Measurements from ENCODE around the gene EXOC3L1.

DNA sequence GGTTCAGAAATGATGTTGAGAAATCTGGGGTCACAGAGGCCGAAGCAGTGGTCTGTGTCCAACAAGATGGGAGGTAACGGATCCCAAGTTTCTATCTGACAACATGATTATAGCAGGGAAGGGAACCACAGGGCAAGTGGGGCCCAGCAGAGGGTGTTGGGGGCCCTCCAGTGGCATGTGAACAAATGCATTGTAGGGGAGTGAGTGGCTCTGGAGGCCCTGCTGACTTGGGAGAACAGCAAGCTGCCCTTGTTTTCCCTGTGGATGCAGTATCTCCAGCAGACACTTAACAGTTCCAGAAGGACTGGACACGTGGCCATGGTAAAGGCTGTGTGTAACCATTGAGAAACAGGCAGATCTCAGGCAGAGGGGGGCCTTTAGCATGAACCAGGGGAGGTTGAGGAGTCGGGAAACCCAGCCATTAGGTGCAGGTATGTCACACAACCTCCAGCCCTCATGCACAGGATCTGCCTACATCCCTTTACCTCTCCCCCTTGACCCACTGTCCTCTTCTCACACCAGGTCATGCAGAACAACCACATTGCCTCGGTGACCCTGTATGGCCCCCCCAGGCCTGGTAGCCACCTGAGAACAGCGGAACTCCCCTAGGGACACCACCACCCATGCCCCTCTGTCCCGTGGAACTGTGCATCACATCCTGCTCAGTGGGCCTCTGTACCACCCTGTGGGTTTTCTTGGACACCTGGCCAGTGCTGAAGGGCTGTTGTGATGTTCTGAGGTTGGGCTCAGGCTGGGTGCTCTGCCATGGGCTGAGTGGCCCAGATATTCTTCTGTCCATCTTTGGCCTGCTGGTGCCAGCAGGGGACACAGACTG, 43.2 kb downstream of the EXOC3L1 start:
- TF ChIP-seq ZNF121 (tag by site-specific recombination; IDR thresholded peaks at IDR 0.05) = no peak
- no peak for TF ChIP-seq ZNF302 (tag by site-specific recombination; IDR thresholded peaks at IDR 0.05; ENCODE audit: low read depth)
- TF ChIP-seq, protein P1, sequence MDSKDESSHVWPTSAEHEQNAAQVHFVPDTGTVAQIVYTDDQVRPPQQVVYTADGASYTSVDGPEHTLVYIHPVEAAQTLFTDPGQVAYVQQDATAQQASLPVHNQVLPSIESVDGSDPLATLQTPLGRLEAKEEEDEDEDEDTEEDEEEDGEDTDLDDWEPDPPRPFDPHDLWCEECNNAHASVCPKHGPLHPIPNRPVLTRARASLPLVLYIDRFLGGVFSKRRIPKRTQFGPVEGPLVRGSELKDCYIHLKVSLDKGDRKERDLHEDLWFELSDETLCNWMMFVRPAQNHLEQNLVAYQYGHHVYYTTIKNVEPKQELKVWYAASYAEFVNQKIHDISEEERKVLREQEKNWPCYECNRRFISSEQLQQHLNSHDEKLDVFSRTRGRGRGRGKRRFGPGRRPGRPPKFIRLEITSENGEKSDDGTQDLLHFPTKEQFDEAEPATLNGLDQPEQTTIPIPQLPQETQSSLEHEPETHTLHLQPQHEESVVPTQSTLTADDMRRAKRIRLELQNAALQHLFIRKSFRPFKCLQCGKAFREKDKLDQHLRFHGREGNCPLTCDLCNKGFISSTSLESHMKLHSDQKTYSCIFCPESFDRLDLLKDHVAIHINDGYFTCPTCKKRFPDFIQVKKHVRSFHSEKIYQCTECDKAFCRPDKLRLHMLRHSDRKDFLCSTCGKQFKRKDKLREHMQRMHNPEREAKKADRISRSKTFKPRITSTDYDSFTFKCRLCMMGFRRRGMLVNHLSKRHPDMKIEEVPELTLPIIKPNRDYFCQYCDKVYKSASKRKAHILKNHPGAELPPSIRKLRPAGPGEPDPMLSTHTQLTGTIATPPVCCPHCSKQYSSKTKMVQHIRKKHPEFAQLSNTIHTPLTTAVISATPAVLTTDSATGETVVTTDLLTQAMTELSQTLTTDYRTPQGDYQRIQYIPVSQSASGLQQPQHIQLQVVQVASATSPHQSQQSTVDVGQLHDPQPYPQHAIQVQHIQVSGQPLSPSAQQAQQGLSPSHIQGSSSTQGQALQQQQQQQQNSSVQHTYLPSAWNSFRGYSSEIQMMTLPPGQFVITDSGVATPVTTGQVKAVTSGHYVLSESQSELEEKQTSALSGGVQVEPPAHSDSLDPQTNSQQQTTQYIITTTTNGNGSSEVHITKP (tag by site-specific recombination; IDR thresholded peaks at IDR 0.05) = no peak
- TF ChIP-seq ZNF138 (tag by site-specific recombination; IDR thresholded peaks at IDR 0.05; ENCODE audit: borderline replicate concordance) = no peak
- TF ChIP-seq ZNF24 (tag by site-specific recombination; IDR thresholded peaks at IDR 0.05) = no peak
- TF ChIP-seq, protein P2, sequence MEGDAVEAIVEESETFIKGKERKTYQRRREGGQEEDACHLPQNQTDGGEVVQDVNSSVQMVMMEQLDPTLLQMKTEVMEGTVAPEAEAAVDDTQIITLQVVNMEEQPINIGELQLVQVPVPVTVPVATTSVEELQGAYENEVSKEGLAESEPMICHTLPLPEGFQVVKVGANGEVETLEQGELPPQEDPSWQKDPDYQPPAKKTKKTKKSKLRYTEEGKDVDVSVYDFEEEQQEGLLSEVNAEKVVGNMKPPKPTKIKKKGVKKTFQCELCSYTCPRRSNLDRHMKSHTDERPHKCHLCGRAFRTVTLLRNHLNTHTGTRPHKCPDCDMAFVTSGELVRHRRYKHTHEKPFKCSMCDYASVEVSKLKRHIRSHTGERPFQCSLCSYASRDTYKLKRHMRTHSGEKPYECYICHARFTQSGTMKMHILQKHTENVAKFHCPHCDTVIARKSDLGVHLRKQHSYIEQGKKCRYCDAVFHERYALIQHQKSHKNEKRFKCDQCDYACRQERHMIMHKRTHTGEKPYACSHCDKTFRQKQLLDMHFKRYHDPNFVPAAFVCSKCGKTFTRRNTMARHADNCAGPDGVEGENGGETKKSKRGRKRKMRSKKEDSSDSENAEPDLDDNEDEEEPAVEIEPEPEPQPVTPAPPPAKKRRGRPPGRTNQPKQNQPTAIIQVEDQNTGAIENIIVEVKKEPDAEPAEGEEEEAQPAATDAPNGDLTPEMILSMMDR (tag by site-specific recombination; IDR thresholded peaks at IDR 0.05) = 0 out of 2 replicates have a peak, but pooled peaks have one; percentile 37
- TF ChIP-seq, protein P3, sequence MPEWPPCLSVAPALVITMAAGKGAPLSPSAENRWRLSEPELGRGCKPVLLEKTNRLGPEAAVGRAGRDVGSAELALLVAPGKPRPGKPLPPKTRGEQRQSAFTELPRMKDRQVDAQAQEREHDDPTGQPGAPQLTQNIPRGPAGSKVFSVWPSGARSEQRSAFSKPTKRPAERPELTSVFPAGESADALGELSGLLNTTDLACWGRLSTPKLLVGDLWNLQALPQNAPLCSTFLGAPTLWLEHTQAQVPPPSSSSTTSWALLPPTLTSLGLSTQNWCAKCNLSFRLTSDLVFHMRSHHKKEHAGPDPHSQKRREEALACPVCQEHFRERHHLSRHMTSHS (tag by site-specific recombination; IDR thresholded peaks at IDR 0.05) = no peak
- TF ChIP-seq, protein P4, sequence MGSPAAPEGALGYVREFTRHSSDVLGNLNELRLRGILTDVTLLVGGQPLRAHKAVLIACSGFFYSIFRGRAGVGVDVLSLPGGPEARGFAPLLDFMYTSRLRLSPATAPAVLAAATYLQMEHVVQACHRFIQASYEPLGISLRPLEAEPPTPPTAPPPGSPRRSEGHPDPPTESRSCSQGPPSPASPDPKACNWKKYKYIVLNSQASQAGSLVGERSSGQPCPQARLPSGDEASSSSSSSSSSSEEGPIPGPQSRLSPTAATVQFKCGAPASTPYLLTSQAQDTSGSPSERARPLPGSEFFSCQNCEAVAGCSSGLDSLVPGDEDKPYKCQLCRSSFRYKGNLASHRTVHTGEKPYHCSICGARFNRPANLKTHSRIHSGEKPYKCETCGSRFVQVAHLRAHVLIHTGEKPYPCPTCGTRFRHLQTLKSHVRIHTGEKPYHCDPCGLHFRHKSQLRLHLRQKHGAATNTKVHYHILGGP (tag by site-specific recombination; IDR thresholded peaks at IDR 0.05) = no peak

All from HEK293 (cell line).